ENCODE results near the gene REG3G.
"Not testable (repeated sequence)": the region's sequence is repeated elsewhere in the genome, so short reads cannot be mapped to it uniquely, and the experiment has no call there.

The REG3G gene

GRCh38 chr2:79026061-79026460, 559 bp downstream of the REG3G start:
- DNase-seq: no peak

GRCh38 chr2:79039944-79040343, 14.4 kb downstream of the REG3G start:
- DNase-seq: no peak

DNA sequence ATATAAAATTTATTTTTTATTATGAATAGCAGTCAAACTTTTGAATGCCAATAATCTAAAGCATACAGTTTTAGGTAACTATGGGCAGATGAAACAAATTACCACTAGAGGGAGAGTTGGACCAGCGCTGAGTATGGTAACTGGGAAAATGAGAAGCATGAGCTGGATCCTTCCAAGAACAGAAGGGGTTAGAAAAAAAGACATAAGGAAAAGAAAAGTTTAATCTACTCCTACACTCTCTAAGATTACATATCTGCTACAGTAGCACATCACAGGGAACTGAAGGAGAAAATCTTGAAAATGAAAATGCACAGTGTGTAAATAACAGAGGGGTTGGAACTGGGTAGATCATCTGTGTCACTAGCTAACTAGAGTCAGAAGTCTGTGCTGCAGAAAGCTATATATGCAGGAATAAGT, 15.5 kb downstream of the REG3G start:
- no peak for DNase-seq

DNA sequence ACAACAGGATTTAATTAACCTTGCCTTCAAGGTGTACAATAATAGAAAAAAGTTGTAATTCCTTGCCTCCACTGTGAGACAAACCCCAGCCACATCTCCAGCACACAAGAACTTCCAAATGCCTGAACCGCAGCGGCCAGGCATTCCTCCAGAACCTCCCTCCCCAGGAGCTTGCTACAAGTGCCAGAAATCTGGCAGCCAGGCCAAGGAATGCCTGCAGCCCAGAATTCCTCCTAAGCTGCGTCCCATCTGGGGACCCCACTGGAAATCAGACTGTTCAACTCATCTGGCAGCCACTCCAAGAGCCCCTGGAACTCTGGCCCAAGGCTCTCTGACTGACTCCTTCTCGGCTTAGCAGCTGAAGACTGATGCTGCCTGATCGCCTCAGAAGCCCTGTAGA, 28.0 kb downstream of the REG3G start:
- not testable (repeated sequence) for DNase-seq

DNA sequence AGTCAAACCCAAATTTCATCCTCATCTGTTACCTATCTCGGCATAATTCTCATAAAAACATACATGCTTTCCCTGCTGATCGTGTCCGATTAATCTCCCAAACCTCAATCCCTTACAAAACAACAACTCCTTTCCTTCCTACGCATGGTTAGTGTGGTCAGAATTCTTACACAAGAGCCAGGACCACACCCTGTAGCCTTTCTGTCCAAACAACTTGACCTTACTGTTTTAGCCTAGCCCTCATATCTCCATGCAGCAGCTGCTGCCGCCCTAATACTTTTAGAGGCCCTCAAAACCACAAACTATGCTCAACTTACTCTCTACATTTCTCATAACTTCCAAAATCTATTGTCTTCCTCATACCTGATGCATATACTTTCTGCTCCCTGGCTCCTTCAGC, 29.3 kb downstream of the REG3G start:
- not testable (repeated sequence) for DNase-seq

DNA sequence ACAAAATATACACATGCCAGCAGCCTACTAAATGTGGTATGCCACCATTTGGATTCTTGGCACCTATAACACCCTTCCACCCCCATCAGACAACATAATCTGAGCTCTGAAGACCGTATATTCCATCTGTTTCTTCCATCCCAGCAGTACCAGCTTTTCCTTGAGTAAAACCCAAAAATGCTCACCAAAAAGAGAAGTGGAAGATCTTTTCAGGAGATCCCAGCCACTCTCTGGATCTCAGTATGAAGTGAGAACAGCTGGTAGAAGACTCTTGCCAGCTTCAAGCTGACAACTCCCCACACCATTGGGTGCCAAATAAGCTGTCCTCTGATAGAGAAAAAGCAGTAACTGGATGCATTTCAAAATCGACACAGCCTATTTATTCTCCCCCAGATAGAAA, 39.7 kb downstream of the REG3G start:
- no peak for DNase-seq

DNA sequence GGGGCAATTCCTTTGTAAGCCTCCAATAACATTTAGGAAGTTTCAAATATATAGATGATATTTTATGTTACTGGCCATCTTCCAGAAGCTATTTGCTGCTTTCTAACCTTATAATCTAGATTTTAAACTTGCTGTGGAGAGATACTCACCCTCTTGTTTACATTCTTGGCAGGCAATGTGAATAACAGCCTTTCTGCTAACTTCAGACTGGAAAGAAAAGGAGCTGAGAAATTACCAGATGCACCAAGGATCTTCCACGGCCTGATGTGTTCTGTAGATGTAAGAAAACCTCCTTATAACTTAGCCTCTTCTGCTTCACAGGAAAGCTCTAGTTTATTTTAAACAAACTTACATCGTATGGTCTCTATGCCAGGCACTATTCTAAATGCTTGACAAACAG, 45.6 kb downstream of the REG3G start:
- no peak for DNase-seq
